Measurements from ENCODE around the gene UBA5. TPM values are rescaled to one million over a fixed set of nuclear protein-coding genes. Genes with fewer than 3 reads are reported as not detected.

UBA5 gene
- total and polyA plus RNA-seq, 9 of the 15 experiments (the other 6 are each of a cell fraction or from before 2014, with no cell fraction given) = 8.1 to 71.1 (median 29.4) TPM

- TF ChIP-seq ZFP91 (CRISPR knock-in tag; IDR thresholded peaks at IDR 0.05) (no peak), PTRF (tag; IDR thresholded peaks at IDR 0.05) (no peak), TBL1XR1 (IDR thresholded peaks at IDR 0.05; ENCODE audit: low read length in 2 of 2) (no peak), GATA2 (CRISPR knock-in tag; IDR thresholded peaks at IDR 0.05) (no peak), ZBTB12 (CRISPR knock-in tag; IDR thresholded peaks at IDR 0.05) (no peak), FOXM1 (IDR thresholded peaks at IDR 0.05; ENCODE audit: low read depth) (no peak), FOXM1 (CRISPR knock-in tag; IDR thresholded peaks at IDR 0.05; ENCODE audit: low read depth) (no peak), ZNF695 (CRISPR knock-in tag; IDR thresholded peaks at IDR 0.05) (no peak), ELK1 (CRISPR knock-in tag; IDR thresholded peaks at IDR 0.05) (no peak), PBX2 (CRISPR knock-in tag; IDR thresholded peaks at IDR 0.05; ENCODE audit: low read depth) (no peak), PBX2 (tag; conservative IDR thresholded peaks at IDR 0.05; ENCODE audit: low read depth) (no peak), NR1H2 (CRISPR knock-in tag; IDR thresholded peaks at IDR 0.05) (no peak), FOXJ3 (CRISPR knock-in tag; IDR thresholded peaks at IDR 0.05) (no peak), TARDBP (IDR thresholded peaks at IDR 0.05) (no peak), ZNF395 (CRISPR knock-in tag; IDR thresholded peaks at IDR 0.05) (no peak), C11orf30 (IDR thresholded peaks at IDR 0.05; ENCODE audit: low read depth) (no peak), GABPA (tag; conservative IDR thresholded peaks at IDR 0.05; ENCODE audit: low read depth) (peak; percentile 65), TCF3 (CRISPR knock-in tag; IDR thresholded peaks at IDR 0.05) (no peak), ZNF785 (CRISPR knock-in tag; IDR thresholded peaks at IDR 0.05) (no peak)
Measured at GRCh38 chr3:132722165-132723023, 62.3 kb downstream of the UBA5 start, which contains the start of gene NPHP3 (continued).

All from K562 (cell line).